Esophagus squamous epithelium (tissue), 5 donors: ENCODE results near the gene WDR38. TPM values are rescaled to one million over a fixed set of nuclear protein-coding genes. Genes with fewer than 3 reads are reported as not detected.

Experiments
- DNase-seq: peaks from one replicate; lab custom pipeline; 2025; lab: John Stamatoyannopoulos, UW
- H3K27ac ChIP-seq, 4 donors: fragments of 200-600 bp; sonication (generic); one replicate each; pipeline ENCODE4 v1.5.1; 2016 to 2019; ENCODE audit warnings: mild to moderate bottlenecking in 1 of 4
- H3K27me3 ChIP-seq, 4 donors: fragments of 200-600 bp; sonication (generic); 1 replicate in 3 of 4; 2 replicates in 1 of 4; pipeline versions ENCODE4 v1.5.1 to v1.6.0; 2017 to 2021; ENCODE audit warnings: antibody characterized with exemption in 1 of 4
- H3K36me3 ChIP-seq, 3 donors: fragments of 200-600 bp; sonication (generic); one replicate each; pipeline ENCODE4 v1.5.1; 2016 to 2019
- H3K4me1 ChIP-seq, 3 donors: fragments of 200-600 bp; sonication (generic); one replicate each; pipeline ENCODE4 v1.5.1; 2017 to 2019
- H3K4me3 ChIP-seq, 4 donors: fragments of 200-600 bp; sonication (generic); 1 replicate in 3 of 4; 2 replicates in 1 of 4; pipeline ENCODE4 v1.5.1; 2016 to 2019; ENCODE audit warnings: mild to moderate bottlenecking in 2 of 4, moderate library complexity in 1 of 4
- H3K9me3 ChIP-seq, 3 donors: fragments of 200-600 bp; sonication (generic); one replicate each; pipeline ENCODE4 v1.5.1; 2016 to 2019
- CTCF ChIP-seq, 6 experiments: fragments of 450-650 bp in 4 of 6; fragments of 200-600 bp in 2 of 6; sonication (generic) in 2 of 6; IDR thresholded peaks; one replicate each; pipeline ENCODE4 v1.5.1; 2016 to 2019; ENCODE audit warnings: antibody characterized with exemption in 6 of 6, mild to moderate bottlenecking in 4 of 6, moderate library complexity in 4 of 6
- POLR2A ChIP-seq, 4 donors: fragments of 450-650 bp; IDR thresholded peaks; one replicate each; pipeline ENCODE4 v1.6.1; 2017; ENCODE audit warnings: antibody characterized with exemption in 4 of 4, mild to moderate bottlenecking in 4 of 4, moderate library complexity in 3 of 4
- WGBS, 2 donors: methylation state at CpG; one replicate each; pipeline ENCODE4 v1.1.5; 2018; 5-methylcytosine and 5-hydroxymethylcytosine counted together
- intact Hi-C: fragments of 100-400 bp; cut with DNase I; formaldehyde crosslinking; loops from one replicate; pipeline ENCODE4 v1.15.0; 2022
- total RNA-seq, 4 donors: library from RNA; depleted of rRNA; stranded (reverse); fragments of >200 nt; gene quantifications; one replicate each; pipeline ENCODE4 v1.1.0, GENCODE V29; 2016
- donor health status: DM: yes; HTN: yes; CAD: no.

The WDR38 gene
- total RNA-seq, 4 donors from 2014 or later = not detected

DNA sequence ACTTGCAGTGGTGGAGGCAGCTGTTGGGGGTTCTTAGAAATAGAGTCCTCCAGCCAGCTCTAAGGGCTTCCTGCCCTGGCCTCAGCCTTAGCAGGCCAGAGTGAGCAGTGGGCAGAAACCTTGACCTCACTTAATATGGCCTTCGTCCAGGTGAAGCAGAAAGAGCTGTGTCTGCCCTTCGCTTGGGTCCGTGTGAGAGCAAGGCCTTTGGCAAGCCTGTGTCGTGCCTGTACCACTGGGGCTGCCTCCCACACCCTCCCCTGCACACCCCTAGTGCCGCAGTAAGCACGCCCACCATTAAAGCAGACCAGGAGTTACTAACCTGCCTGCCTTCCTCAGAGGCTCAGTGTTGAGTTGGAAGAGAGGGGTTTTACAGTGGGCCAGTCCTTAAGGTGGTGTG, 22.2 kb downstream of the WDR38 start:
- Histone ChIP-seq H3K4me3 (no peak overlapping the region), H3K36me3 (peaks cover 35 to 74% (median 41%) of the 10 kb centered on the region in 3 donors), H3K27me3 (no peaks in the 10 kb centered on the region), H3K4me1 (peaks cover 27 to 37% (median 35%) of the 10 kb centered on the region in 3 donors), H3K27ac (no peak overlapping the region), H3K9me3 (no peaks in the 10 kb centered on the region)
- no peak for DNase-seq
- TF ChIP-seq CTCF (IDR thresholded peaks at IDR 0.05) = no peak
- no peak for TF ChIP-seq POLR2A (IDR thresholded peaks at IDR 0.05)
- WGBS, 2 donors = 100% methylated on average over 2 of the region's 6 CpGs; no CpG with 5 or more reads in 1 of the 2 donors
- intact Hi-C loops = no loop called here

DNA sequence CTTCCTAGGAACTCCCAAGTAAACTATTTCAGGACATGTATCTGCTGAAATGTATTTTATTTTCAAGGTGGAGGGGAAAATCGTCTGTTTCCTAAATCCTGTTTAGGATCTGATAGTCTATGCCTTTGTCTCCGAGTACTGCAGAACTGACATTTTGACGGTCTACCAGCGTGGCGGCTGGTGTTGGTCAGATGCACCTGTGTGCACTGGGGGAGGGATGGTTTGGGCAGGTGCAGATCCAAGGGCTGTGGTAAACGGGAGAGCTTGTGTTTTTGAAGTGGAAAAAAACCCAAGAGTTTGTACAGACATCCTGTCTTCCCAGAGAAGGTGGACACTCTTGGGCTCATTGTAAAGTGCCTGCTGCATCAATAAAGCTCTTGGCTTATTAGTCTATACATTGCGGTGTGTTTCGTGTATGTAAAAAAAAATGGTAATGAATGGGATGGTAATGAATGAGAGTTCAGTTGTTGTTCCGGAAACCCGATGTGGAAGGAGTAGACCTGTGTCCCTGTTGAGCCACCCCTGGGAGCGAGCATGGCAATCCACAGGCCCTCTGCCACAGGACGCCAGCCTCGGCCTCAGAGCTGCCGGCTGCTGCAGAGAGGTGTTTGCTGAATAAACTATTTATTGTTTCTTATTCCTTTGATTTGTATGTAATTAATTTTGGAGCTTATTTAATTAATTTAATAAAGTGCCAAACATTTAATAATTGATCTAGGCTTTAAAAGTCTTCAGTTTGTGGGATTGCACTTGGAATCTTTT, 23.9 kb downstream of the WDR38 start:
- Histone ChIP-seq H3K4me3 (no peak overlapping the region), H3K4me1 (peaks cover 12 to 20% (median 18%) of the 10 kb centered on the region in 3 donors), H3K36me3 (peaks cover 43 to 91% (median 44%) of the 10 kb centered on the region in 3 donors), H3K9me3 (no peaks in the 10 kb centered on the region), H3K27me3 (no peaks in the 10 kb centered on the region), H3K27ac (no peak overlapping the region)
- no peak for DNase-seq
- intact Hi-C loops = no loop called here
- 77 to 81% methylated on average over 12 to 13 of the region's 14 CpGs for WGBS, 2 donors
- TF ChIP-seq POLR2A (IDR thresholded peaks at IDR 0.05) (no peak), CTCF (IDR thresholded peaks at IDR 0.05) (no peak)

GRCh38 chr9:124878021-124878420, 24.8 kb downstream of the WDR38 start:
- H3K36me3 ChIP-seq = peaks cover 43 to 98% (median 45%) of the 10 kb centered on the region in 3 donors
- no peaks in the 10 kb centered on the region for H3K27me3 ChIP-seq
- TF ChIP-seq CTCF (IDR thresholded peaks at IDR 0.05) (no peak), POLR2A (IDR thresholded peaks at IDR 0.05) (no peak)
- no peak overlapping the region for H3K4me3 ChIP-seq
- H3K4me1 ChIP-seq = peaks cover 4 to 12% (median 11%) of the 10 kb centered on the region in 3 donors
- WGBS, 2 donors = 83 to 92% methylated on average over 1 of the region's 1 CpG
- H3K27ac ChIP-seq = no peak overlapping the region
- H3K9me3 ChIP-seq = no peaks in the 10 kb centered on the region
- intact Hi-C loops = no loop called here
- no peak for DNase-seq

GRCh38 chr9:124878518-124878917, 25.3 kb downstream of the WDR38 start:
- TF ChIP-seq CTCF (IDR thresholded peaks at IDR 0.05) (no peak), POLR2A (IDR thresholded peaks at IDR 0.05) (no peak)
- Histone ChIP-seq H3K4me1 (peaks cover 0 to 7% (median 6%) of the 10 kb centered on the region in 3 donors), H3K9me3 (no peaks in the 10 kb centered on the region), H3K4me3 (no peak overlapping the region), H3K36me3 (peaks cover 40 to 95% (median 45%) of the 10 kb centered on the region in 3 donors), H3K27ac (no peak overlapping the region), H3K27me3 (no peaks in the 10 kb centered on the region)
- WGBS, 2 donors = 78 to 89% methylated on average over 6 of the region's 6 CpGs
- no peak for DNase-seq
- intact Hi-C loops = no loop called here

GRCh38 chr9:124879226-124879625, 26.0 kb downstream of the WDR38 start:
- Histone ChIP-seq H3K27ac (no peak overlapping the region), H3K4me3 (no peak overlapping the region), H3K4me1 (peaks cover 0 to under 1% (median 0%) of the 10 kb centered on the region in 3 donors), H3K27me3 (no peaks in the 10 kb centered on the region), H3K9me3 (no peaks in the 10 kb centered on the region), H3K36me3 (peaks cover 36 to 95% (median 42%) of the 10 kb centered on the region in 3 donors)
- WGBS, 2 donors = 65 to 83% methylated on average over 5 to 9 of the region's 10 CpGs
- TF ChIP-seq POLR2A (IDR thresholded peaks at IDR 0.05) (no peak), CTCF (IDR thresholded peaks at IDR 0.05) (no peak)
- intact Hi-C loops = no loop called here
- no peak for DNase-seq
